ENCODE results near the gene LAMTOR3.
"Not testable (repeated sequence)": the region's sequence is repeated elsewhere in the genome, so short reads cannot be mapped to it uniquely, and the experiment has no call there.

The LAMTOR3 gene

GRCh38 chr4:99830051-99830450 is 64.2 kb downstream of the LAMTOR3 start:
- not testable (repeated sequence) for DNase-seq (ENCODE audit: low read depth)

- no peak for DNase-seq (ENCODE audit: low read depth)
Measured at GRCh38 chr4:99828477-99828876, 65.8 kb downstream of the LAMTOR3 start.

All from fibroblast of the conjunctiva (primary cell).